ELR (cell line): ENCODE data around the gene RTP2.

ENCODE experiments used
- DNase-seq: peaks from one replicate; pipeline ENCODE4 v3.0.0-alpha.2; 2015; ENCODE audit warnings: low read depth

Gene RTP2, protein sequence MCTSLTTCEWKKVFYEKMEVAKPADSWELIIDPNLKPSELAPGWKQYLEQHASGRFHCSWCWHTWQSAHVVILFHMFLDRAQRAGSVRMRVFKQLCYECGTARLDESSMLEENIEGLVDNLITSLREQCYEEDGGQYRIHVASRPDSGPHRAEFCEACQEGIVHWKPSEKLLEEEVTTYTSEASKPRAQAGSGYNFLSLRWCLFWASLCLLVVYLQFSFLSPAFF

DNA sequence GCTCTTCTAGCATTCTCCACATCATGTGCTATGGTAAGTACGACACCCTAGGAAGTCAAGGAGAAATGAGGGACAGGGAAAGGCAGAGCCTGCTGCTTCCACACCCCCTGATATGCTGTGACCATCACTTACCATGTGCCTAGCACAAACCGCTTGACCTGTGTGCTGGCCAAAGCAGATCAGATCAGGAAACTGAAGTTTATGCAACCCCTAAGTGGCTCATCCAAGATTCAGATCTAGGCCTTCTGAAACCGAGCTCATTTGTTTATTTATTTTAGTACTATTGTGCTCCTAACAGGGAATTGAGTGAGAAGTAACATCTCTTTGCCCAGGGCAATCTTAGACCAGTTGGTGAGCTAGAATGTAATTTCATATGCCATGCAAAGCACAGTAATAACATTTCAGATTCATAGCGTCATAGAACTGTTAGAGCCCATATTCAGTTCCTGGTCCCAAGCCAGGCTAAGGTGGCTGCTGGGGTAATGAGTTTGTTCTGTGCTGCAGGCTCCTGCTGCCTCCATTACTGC lies at the start of gene RTP2:
RTP2 (minus strand) TSS at position 51 of the 527 bp plus-strand sequence. CDS start 429 bp downstream, outside the sequence.
- peak; percentile 52 for DNase-seq

DNA sequence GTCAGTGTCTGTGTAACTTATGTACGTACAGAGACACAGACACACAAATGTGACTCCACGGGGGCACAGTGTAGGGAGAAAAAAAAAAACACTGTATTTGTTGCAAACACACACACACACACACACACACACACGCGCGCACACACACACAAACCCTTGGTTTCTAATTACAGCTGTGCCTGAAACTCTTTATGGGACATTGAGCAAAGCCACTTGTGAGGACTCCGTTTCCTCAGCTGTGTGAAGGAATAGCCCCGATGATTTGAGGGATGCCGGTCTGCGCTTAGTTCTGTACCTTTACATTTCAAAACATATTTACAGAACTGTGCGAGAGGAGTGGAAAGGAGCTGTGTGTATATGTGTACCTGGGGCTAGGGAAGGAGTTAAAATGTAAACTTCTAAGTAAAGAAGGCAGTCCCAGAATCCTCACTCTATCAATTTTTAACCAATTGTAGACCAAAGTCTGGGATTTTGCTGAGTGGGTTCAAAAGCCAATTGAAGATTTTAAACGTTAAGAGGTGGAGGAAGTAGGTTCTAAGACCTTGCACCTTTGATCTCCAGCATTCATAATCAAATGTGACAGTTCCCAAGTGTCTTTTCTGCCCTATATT lies 48.3 kb upstream of the RTP2 start:
- DNase-seq, result no peak

DNA sequence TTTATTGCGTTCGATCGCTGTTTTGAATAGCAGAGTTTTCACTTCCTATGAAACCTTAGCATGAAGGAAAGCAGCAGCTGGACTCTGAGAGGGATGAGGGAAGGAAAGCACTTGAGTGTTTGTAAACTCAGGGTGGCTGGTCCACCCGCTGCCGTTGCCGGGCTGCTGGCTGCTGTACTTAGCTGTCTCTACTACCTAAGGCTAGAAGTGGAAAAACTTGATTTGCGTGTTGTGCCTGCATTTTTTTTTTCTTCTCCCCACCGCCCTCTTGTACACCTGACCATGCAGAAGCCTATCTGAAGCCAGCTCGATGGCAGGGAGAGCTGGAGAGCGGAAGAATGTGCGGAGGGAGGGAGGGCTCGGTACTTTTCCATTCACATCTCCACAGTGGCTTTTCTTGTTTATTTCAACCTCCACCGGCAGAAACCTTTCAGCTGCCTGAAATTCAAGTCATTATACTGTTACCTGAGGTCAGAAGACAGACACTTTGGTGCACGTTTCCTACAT lies 47.7 kb upstream of the RTP2 start:
- no peak for DNase-seq

DNA sequence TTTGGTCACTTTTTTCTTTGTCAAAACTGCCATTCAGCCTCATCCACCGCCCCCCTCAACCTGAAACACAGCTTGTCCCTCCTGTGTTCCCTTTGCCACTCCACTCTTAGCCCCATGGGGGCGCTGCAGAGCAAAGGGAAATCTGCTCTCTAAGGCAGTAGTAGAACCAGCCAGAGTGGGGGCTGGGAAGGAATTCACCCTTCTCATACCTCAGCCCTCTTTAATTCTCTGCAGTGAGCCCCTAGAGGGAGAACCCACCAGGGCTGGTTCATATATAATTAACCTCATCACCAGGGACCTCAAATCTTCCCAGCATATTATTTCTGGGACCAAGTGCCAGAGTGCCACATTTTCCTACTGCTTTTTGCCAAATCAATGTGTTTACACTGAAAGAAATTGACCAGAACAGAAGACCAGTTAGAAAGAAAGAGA lies 45.7 kb upstream of the RTP2 start:
- peak; percentile 87 for DNase-seq

DNA sequence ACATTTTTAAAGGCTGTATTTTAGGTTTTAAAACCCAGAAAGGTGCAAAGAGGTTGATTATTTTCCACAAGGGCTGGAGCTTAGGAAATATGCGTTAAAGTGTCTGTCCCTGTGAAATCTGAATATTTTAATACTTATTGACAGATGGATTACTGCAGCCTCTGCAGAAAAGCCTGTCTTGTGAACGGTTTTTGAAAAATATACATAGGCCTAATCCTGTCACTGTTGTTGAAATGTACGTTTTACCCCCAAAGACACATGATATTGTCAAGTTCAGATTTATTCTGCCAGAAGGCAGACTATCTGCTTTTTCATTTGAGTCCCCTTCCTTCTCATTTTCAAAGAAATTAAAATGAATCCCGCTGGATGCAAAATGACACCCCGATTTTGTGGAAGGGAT lies 45.1 kb upstream of the RTP2 start:
- DNase-seq, result no peak

DNA sequence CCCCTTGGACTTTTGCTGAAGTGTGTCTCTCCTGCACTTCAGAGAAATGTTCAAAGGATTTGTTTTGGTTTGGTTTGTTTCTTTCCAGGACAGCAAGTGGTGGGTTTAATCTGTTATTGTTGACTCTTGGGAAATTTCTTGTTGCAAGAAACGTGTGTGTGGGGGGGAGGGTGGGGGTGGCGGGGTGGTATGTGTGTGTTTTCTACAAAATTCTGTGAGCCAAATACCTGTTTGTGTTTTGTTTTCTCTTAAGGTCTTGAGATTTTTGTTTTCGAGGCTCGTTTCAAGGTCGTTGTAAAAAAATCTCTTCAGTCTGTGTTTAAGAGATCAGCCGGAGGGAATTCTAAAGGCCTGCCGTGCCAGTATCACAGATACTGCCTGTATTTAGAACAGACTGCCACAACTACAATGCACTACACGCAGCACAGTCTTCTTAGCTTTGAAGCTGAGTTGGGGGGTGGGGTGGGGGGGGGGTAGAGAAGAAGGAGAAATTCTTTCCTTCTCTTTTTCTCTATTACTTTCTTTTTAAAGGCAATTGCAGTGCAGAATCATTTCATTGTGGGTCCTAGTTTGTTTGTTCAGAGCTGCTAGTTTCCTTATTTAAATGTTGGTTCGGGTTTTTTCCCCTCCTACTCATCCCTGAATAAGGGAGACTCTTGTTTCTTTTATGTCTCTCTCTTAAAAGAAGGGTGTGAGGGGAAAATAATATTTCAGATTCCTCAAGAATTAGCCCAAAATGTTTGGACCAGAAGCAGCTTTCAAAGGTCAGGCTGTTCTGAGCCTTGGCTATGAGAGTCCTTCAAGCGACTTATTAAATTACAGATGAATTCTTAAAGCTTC lies 44.3 kb upstream of the RTP2 start:
- peak; percentile 40 for DNase-seq

DNA sequence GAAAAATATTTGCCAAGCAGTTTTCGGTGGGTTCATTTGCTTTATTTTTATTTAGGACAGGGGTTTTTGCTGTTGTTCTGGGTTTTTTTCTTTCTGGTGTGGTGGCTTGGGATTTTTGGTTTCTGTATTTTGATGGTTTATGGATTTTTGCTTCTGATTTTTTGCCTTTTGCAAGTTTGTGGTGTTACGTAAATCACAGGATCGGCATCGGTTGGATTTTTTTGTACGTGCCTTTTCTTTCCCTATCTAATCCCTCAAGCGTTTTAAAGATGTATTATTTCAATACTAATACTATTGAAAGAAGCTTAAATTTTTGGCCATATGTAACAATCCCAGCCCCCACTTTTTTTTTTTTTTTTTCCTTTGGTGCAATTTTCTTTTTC lies 43.7 kb upstream of the RTP2 start:
- peak; percentile 11 for DNase-seq

DNA sequence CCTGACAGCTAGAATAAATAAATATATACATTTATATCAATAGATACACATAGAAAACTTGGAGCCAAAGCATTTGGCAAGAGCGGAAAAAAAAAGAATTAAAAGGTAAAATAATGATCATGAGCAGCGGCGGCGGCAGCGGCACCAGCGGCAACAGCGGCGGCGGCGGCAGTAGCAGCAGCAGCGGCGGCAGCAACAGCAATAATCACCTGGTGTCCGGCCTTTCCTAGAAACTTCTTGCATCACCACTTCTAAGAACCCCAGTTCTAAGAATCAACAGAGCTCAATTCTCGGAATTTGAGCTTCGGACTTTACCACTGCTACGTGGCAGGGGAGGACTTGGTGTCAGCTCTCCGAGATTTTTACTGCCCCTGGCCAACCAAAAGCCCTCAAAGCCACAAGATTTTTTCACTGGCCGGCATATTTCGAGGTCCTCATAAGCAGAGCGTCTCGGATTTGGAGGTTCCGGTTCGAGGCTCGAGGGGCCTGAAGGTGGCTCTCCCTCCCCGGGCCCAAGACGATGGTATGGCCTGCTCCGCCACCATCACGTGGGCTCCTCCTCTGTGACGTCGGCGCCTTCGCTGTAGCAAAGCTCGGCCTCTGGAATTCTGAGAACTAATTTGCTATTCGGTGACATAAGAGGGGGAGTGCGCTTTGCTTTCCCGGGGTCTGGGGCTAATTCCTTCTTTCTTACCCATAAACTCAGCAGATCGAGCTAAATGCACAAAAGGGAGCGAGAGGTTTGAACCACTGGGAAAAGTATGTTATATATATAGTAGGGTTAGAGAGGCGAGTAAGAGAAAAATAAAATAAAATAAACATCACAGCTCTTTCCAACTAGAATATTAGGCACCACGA lies 43.1 kb upstream of the RTP2 start, which contains the start of gene BCL6:
BCL6 (minus strand) TSS at position 268 of the 858 bp plus-strand sequence. CDS start 11,775 bp downstream, outside the sequence.
- peak; percentile 99 for DNase-seq

DNA sequence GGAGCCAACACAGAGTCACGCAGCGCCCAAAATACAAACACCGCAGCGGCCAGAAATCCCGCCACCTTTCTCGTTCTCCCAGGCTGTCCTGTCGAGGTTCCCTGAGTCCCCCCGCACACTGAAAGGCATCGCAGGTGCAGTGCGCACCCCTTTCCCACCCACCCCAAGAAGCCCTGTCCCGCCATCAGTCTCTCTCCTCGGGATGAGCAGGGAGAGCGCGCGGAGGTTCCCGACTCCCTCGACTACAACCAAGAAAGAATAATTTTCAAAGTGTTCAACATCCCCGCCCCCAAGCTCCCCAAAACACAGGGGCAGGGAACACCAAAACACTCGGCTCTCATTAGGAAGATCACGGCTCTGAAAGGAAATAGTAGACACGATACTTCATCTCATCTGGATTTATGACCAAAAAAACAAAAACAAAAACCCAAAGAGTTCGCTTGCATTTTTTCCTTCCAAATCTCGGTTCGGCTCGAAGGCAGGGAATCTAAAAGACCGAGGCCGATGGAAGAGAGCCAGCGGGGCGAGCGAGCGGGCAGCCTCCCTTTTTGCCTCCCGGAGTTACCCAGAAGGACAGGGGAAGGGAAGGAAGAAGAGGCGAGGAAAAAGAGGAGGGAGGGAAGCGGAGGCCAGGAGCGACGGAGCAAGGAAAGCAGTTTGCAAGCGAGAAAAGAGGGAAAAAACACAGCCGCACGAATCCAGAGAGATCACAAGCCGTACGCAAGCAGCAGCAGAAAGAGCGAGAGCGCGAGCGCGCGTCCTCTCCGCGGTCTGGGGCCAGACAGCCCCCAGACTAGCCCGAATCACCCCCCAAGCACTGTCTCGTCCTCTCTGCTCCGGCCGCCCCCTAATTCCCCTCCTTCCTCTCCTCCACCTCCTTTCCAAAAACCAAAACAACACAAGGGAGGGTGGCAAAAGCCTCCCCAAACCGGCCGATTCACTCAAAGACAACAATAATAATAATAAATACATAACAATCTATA lies 42.1 kb upstream of the RTP2 start:
- peak; percentile 64 for DNase-seq

DNA sequence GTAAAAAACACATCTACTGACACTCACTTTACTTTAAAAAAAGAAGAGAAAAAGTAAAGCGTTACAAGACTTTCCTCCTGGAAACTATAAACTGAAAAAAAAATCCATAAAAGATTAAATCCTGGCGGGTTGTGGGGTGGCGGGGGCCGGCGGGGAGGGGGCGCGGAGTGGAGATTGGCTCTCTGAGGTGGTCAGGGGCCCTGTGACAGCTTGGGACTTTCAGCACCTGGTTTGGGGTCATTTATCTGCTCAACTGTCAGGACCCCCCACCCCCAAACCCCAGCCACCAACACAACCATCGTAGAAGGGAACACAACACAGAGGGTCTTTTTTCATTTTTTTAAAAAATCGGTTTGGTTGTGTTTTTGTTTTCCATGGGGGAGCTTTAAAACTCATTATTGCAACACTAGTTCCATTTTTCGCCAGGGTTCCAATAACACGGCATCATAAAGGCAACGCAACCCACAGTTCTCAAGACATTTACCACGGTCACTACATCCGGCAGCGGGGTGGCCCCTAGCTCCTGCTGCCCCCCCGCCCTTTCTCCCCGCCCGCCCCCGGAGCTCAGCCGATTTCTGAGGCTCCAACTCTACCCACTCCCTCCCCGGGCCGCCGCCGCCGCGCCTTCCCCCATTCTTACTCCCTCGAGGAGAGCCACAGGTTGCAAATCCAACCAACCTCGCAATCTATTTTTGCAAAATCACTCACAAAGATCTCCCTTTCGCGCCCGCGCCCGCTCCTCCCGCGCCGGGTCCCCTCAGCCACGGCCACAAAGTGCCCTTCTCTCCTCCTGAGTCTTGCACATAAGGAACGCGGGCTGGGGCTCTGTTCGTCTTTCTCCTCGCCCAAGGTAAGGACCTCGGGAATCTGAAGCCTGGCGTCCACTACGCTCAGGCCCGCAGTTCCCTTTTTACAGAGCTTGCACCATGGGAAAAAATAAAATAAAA lies 41.1 kb upstream of the RTP2 start:
- peak; percentile 66 for DNase-seq

DNA sequence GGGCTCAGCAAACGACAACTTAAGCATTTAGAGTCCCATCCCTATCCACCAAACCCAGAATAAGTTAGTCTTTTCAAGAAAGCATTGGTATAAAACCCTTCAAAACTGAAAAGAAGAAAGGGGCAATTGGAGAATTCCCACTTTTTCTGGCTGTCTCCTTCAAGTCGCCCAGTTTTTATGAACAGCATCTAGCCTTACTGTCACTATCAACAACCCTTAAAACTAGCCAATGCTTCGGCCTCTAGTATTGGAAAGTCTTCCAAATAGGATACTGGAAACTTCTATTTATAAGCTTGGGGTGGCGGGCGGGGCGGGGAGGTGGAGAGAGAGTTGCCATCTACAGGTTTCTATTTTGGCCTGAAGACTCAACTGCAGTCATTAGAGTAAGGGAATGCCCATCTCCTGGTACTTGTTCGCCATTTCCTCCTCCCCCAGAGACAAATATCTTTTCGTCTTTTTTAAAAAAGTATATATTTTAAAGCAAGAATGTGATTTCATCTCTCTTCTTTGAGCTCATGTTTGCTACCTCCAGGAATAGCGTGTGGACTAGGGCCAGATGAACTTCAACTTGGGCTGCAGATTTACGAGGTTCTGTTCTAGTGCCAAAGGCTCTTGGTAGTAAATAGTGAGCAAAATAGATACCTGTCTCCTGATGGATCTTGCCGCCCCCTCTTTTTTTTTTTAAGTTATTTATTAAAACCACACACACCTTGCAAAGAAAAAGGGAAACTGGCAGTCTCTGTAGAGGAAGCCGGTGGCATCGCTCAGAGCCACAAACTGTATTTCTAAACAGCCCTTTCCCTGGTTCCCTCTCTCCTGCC lies 40.2 kb upstream of the RTP2 start:
- peak; percentile 24 for DNase-seq

DNA sequence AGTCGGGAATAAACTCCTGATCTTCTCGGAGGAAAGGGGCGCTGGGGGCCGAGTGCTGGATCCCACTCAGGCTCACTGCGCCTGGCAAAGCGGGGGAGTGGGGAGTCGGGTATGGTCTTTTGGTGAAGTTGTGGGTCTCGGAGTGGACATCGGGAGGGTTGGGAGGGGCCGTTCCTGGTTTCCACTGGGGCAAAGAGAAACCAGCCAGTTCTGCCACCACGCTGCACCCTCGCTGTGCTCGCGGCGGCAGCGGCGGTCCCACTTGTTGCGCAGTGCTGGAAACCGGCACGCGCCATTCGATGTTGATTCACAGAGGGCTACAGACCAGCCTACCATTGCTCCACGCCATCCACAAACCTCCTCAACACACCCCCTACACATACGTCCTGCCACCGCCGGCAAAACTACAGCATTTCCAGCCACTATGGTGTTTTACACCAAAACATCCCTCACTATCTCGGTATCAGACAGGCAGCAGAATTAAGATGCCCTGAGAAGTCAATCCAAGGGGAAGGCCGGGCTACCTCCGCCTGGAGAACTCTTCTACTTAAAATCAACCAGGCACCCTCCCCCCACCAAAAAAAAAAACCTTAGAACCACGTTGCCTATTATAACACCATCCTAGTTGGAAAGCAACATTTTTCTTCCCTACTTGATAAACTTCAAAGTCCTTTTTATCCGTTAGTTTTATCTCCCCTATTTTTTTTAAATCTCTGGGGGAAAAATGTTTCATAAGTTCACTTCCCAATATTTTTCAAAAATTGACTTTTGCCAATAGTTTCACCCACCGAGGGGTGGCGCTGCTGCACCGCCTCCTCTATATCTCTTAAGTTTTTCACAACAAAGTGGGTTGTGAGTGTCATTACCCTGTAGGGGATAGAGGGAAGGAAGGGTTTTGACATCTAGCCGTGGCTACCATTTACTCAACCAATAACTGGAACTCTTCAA lies 39.3 kb upstream of the RTP2 start:
- DNase-seq, result peak; percentile 87

DNA sequence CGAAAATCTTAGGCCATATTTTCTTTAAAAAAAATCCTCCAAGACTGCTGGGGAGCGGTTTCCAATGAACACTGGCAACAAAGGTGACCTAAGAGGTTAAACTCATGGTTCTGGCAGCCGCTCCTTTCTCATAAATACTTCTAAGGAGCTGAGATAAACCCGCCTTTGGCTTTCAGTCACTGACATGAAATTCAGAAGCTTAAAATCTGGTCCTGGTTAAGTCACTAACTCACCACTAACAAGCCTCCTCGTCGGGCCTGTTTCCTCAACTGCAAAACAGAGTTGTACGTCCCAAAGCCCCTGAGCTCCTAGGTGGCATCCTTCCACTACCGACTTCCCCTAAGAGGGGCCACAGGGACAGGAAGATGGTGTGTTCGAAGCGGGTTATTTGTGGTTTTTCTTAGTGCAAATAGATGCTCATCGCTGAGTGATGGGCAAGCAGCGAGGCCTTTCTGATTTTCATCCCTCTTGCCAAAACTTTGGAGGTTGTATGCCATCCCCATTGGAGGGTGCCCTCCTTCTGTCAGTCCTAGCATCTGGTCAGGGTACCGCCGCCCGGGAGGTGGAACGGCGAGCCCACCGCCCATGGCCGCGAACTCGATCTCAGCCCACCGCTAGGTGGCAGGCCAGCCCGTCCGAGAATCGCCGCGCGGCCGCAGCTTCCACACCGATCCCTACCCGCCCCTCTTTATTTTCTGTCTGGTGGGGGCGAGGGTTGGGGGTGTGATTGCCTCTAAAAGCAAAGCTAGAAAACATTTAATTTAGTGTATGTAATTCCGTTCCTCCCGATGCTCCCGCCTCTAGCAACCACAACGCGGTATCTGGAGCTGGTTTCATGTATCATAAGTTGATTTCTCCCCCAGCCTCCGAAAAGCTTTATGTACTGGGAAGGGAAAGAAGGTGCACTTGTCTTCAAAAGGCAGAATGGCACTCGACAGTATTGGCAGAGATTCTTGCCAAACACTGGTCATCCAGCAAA lies 38.4 kb upstream of the RTP2 start:
- peak; percentile 65 for DNase-seq

DNA sequence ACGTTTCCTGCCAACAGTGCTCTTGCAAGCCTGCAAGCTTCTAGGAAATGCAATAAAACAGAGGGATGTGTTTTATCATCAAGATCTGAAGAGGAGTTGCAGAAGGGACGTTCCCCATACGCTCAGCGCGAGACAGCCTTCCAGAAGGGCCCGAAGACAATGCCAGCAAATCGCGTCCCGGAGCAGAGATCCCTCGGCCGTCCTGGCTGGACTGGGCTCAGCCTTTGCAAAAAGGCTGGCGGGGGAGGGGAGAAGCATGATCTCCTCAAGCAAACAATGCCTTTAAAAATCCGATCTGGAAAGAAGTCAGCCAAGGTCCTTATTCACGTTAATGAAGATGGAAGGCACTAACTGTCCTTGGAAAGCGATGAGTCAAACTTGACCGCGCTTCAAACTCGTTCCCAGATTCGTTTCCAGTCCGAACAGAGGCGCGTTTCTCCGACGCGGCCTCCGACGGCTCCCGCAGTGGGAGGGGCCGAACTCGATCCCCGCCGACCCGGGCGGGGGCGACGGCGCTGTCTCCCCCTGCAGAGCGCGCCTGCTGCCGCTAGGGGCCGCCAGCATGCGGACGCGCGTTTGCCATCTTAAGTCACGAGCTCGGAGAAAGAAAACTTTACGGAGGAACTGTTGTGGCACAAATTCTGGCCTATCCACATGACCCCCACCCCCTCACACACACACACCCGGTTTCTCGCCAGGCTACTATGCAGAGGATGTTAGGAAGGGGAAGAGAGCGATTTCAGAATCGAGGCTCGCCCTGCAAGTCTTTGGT lies 37.4 kb upstream of the RTP2 start:
- DNase-seq, result peak; percentile 87

DNA sequence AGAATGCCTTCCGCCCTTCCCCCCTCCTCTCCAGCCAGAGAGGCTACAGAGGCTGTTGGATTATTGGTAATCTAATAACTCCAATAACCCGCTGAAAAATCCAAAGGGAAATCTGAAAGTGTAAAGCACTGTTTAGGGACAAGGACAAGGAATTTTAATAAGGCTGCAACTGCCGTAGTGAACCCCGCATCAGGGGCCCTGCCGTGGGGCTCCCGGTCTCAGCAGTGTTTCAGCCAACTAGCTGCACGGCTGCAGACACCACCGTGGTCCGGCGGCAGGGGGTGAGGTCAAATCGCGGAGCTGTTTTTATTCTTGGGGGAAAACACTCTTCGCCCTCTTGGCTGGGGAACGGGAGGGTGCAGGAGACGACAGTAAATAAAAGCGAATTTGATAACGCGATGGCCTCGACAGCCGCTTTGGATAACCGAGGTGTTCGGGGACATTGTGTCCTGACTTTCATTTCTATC lies 36.8 kb upstream of the RTP2 start:
- DNase-seq, result no peak
